Esophagus muscularis mucosa (tissue), 4 donors: Measurements from ENCODE around the gene MAEA.

ENCODE experiments used
- EP300 ChIP-seq: sonication (generic); formaldehyde crosslinking; IDR thresholded peaks from one replicate; pipeline ENCODE4 v1.6.1; 2017; ENCODE audit warnings: antibody characterized with exemption
- POLR2A ChIP-seq: fragments of 450-650 bp; IDR thresholded peaks from one replicate; pipeline ENCODE4 v1.6.1; 2017; ENCODE audit warnings: antibody characterized with exemption, moderate library complexity, mild to moderate bottlenecking, low read depth
- POLR2AphosphoS5 ChIP-seq, 2 donors: sonication (generic); formaldehyde crosslinking; IDR thresholded peaks; one replicate each; pipeline ENCODE4 v1.6.1; 2017; ENCODE audit warnings: antibody characterized with exemption in 2 of 2
- TF ChIP-seq, protein P1 (sequence below), 3 experiments: fragments of 200-600 bp in 2 of 3; fragments of 450-650 bp in 1 of 3; sonication (generic) in 2 of 3; IDR thresholded peaks; one replicate each; pipeline ENCODE4 v1.5.1; 2017 to 2019; ENCODE audit warnings: antibody characterized with exemption in 3 of 3, mild to moderate bottlenecking in 2 of 3, moderate library complexity in 1 of 3

DNA sequence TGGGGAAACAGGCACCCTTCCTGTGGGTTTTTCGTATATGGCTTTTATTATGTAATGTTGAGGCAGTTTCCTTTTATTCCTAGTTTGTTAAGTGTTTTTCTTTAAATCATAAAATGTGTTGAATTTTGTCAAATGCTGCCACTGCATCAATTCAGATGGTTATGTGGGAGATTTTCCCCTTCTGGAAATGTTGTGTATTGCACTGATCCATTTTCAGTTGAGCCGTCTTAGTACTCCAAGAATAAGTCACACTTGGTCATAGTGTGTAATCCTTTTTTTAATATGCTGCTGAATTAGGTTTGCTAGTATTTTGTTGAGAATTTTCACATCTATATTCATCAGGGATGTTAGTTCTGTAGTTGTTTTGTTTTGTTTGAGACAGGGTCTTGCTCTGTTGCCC, 31.2 kb upstream of the MAEA start:
- TF ChIP-seq, protein P1, sequence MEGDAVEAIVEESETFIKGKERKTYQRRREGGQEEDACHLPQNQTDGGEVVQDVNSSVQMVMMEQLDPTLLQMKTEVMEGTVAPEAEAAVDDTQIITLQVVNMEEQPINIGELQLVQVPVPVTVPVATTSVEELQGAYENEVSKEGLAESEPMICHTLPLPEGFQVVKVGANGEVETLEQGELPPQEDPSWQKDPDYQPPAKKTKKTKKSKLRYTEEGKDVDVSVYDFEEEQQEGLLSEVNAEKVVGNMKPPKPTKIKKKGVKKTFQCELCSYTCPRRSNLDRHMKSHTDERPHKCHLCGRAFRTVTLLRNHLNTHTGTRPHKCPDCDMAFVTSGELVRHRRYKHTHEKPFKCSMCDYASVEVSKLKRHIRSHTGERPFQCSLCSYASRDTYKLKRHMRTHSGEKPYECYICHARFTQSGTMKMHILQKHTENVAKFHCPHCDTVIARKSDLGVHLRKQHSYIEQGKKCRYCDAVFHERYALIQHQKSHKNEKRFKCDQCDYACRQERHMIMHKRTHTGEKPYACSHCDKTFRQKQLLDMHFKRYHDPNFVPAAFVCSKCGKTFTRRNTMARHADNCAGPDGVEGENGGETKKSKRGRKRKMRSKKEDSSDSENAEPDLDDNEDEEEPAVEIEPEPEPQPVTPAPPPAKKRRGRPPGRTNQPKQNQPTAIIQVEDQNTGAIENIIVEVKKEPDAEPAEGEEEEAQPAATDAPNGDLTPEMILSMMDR (IDR thresholded peaks at IDR 0.05): no peak
- no peak for TF ChIP-seq POLR2AphosphoS5 (IDR thresholded peaks at IDR 0.05)
- TF ChIP-seq EP300: no peak
- no peak for TF ChIP-seq POLR2A
